Measurements from ENCODE around the gene ST6GALNAC3.
"Not testable (repeated sequence)": the region's sequence is repeated elsewhere in the genome, so short reads cannot be mapped to it uniquely, and the experiment has no call there.

Gene ST6GALNAC3

DNA sequence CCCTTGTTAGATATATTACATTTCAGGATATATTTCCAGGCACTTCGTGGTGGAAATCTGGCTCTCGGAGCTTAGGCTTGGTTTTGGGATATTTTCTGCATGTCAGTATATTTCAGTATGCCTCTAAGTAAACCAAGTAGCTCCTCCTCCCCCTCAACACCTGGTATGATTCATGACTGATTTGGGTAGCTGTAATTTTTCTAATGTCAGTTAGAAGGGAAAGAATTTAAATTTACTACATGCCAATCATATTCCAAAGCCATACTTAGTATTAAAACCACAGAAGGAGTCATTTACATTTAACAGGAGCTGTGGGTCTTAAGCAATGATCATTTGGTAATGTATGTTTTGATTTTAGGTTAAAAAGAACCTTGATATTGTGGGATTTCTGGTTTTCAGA is 40.6 kb downstream of the ST6GALNAC3 start:
- H3K4me1 ChIP-seq (ENCODE audit: control insufficient read depth, low read length) = no peaks in the 10 kb centered on the region
- no peak overlapping the region for H3K4me2 ChIP-seq (ENCODE audit: low read length)
- no peaks in the 10 kb centered on the region for H3K9me2 ChIP-seq (replicated peaks; ENCODE audit: control insufficient read depth, low read length)
- H3F3A ChIP-seq (ENCODE audit: control insufficient read depth, insufficient read depth) = no peaks in the 10 kb centered on the region
- TF ChIP-seq, protein P1, sequence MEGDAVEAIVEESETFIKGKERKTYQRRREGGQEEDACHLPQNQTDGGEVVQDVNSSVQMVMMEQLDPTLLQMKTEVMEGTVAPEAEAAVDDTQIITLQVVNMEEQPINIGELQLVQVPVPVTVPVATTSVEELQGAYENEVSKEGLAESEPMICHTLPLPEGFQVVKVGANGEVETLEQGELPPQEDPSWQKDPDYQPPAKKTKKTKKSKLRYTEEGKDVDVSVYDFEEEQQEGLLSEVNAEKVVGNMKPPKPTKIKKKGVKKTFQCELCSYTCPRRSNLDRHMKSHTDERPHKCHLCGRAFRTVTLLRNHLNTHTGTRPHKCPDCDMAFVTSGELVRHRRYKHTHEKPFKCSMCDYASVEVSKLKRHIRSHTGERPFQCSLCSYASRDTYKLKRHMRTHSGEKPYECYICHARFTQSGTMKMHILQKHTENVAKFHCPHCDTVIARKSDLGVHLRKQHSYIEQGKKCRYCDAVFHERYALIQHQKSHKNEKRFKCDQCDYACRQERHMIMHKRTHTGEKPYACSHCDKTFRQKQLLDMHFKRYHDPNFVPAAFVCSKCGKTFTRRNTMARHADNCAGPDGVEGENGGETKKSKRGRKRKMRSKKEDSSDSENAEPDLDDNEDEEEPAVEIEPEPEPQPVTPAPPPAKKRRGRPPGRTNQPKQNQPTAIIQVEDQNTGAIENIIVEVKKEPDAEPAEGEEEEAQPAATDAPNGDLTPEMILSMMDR (IDR thresholded peaks at IDR 0.05; ENCODE audit: low read depth, low read length, poor library complexity, severe bottlenecking) = no peak
- no peak for TF ChIP-seq EZH2phosphoT487 (IDR thresholded peaks at IDR 0.05; ENCODE audit: borderline replicate concordance, low read length)
- H3K4me3 ChIP-seq (ENCODE audit: low read length) = no peak overlapping the region
- no peaks in the 10 kb centered on the region for H4K20me1 ChIP-seq (ENCODE audit: control insufficient read depth, insufficient read depth, low read depth, low read length)
- no peak overlapping the region for H3K27ac ChIP-seq (ENCODE audit: low read depth, low read length)
- H3K9me3 ChIP-seq (ENCODE audit: control insufficient read depth, insufficient read depth, low read length) = no peaks in the 10 kb centered on the region
- no peaks in the 10 kb centered on the region for H3K27me3 ChIP-seq (ENCODE audit: control insufficient read depth, low read length)
- no peaks in the 10 kb centered on the region for H3K79me2 ChIP-seq (ENCODE audit: control insufficient read depth, low read length)
- H3K36me3 ChIP-seq (ENCODE audit: control insufficient read depth, low read length) = no peaks in the 10 kb centered on the region

DNA sequence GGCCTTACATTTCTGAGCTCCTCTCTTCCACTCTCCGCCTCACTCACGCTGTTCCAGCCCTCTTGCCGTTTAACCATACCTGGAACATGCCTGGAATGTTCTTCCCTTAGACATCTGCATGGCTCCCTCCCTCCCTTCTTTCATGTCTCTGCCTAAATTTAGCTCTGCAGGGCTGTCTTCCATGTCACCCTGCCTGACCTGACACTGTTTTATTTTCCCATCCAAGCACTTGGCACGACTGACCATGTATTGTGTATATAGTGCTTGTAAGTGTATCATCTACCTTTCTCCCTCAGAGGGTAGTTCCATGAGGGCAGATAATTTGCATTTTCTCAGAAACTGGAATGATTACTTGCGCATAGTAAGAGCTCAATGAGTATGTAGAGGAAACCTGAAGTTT is 47.3 kb downstream of the ST6GALNAC3 start:
- H3K79me2 ChIP-seq (ENCODE audit: control insufficient read depth, low read length) = no peaks in the 10 kb centered on the region
- H3K27me3 ChIP-seq (ENCODE audit: control insufficient read depth, low read length) = no peaks in the 10 kb centered on the region
- H4K20me1 ChIP-seq (ENCODE audit: control insufficient read depth, insufficient read depth, low read depth, low read length) = no peaks in the 10 kb centered on the region
- no peaks in the 10 kb centered on the region for H3K36me3 ChIP-seq (ENCODE audit: control insufficient read depth, low read length)
- no peaks in the 10 kb centered on the region for H3F3A ChIP-seq (ENCODE audit: control insufficient read depth, insufficient read depth)
- no peaks in the 10 kb centered on the region for H3K4me1 ChIP-seq (ENCODE audit: control insufficient read depth, low read length)
- no peaks in the 10 kb centered on the region for H3K9me3 ChIP-seq (ENCODE audit: control insufficient read depth, insufficient read depth, low read length)
- TF ChIP-seq EZH2phosphoT487 (IDR thresholded peaks at IDR 0.05; ENCODE audit: borderline replicate concordance, low read length) = no peak
- TF ChIP-seq, protein P1 (IDR thresholded peaks at IDR 0.05; ENCODE audit: low read depth, low read length, poor library complexity, severe bottlenecking) = no peak
- no peak overlapping the region for H3K4me3 ChIP-seq (ENCODE audit: low read length)
- no peaks in the 10 kb centered on the region for H3K9me2 ChIP-seq (replicated peaks; ENCODE audit: control insufficient read depth, low read length)
- no peak overlapping the region for H3K27ac ChIP-seq (ENCODE audit: low read depth, low read length)
- H3K4me2 ChIP-seq (ENCODE audit: low read length) = no peak overlapping the region

DNA sequence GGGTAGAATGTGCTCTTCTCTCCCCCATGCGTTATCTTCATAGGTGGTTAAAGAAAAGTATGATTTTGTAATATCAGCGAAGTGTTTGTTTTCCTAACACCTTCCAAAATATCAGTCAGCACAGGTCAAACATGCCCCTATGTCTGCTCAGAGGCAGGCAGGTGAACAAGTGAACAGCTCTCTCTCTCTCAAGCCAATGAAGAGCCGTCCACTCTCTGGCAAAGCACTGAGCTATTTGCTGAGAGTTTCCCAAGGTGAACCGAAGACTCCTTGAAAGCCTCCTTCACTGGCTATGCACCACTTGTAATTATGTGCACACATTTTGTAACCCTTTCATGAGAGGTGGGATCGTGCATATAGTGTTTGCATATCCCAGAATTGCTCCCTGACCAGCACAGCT is 47.7 kb downstream of the ST6GALNAC3 start:
- Histone ChIP-seq H3K36me3 (ENCODE audit: control insufficient read depth, low read length) (no peaks in the 10 kb centered on the region), H3K4me3 (ENCODE audit: low read length) (no peak overlapping the region), H3K9me3 (ENCODE audit: control insufficient read depth, insufficient read depth, low read length) (no peaks in the 10 kb centered on the region), H3K9me2 (replicated peaks; ENCODE audit: control insufficient read depth, low read length) (no peaks in the 10 kb centered on the region), H4K20me1 (ENCODE audit: control insufficient read depth, insufficient read depth, low read depth, low read length) (no peaks in the 10 kb centered on the region), H3K4me1 (ENCODE audit: control insufficient read depth, low read length) (no peaks in the 10 kb centered on the region), H3K27ac (ENCODE audit: low read depth, low read length) (no peak overlapping the region), H3K27me3 (ENCODE audit: control insufficient read depth, low read length) (no peaks in the 10 kb centered on the region), H3K4me2 (ENCODE audit: low read length) (no peak overlapping the region), H3K79me2 (ENCODE audit: control insufficient read depth, low read length) (no peaks in the 10 kb centered on the region), H3F3A (ENCODE audit: control insufficient read depth, insufficient read depth) (no peaks in the 10 kb centered on the region)
- TF ChIP-seq, protein P1 (IDR thresholded peaks at IDR 0.05; ENCODE audit: low read depth, low read length, poor library complexity, severe bottlenecking) = no peak
- TF ChIP-seq EZH2phosphoT487 (IDR thresholded peaks at IDR 0.05; ENCODE audit: borderline replicate concordance, low read length) = no peak

DNA sequence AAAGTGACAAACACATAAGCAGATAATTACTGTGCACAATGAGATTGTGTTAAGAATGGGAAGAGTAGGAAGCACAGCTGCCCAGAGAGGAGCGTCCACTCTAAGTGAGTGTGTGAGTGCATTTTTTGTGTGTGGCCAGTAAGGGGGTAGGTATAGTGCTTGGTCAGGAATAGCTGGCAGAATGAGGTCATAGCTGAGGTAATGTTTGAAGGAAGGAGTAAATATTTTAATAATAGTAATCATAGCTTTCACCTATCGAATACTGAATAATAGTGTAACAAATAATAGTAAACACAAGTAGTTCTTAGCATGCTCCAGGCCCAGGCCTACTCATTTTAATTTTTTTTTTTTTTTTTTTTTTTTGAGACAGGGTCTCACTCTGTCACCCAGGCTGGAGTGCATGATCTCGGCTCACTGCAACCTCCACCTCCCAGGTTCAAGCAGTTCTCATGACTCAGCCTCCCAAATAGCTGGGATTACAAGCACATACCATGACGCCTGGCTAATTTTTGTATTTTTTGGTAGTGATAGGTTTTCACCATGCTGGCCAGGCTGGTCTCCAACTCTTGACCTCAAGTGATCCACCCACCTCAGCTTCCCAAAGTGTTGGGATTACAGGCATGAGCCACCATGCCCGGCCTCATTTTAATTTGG is 49.0 kb downstream of the ST6GALNAC3 start:
- not testable (repeated sequence) for H3K4me1 ChIP-seq (ENCODE audit: control insufficient read depth, low read length); H3K9me2 ChIP-seq (replicated peaks; ENCODE audit: control insufficient read depth, low read length); H3K79me2 ChIP-seq (ENCODE audit: control insufficient read depth, low read length); H3F3A ChIP-seq (ENCODE audit: control insufficient read depth, insufficient read depth); H3K36me3 ChIP-seq (ENCODE audit: control insufficient read depth, low read length); H3K27me3 ChIP-seq (ENCODE audit: control insufficient read depth, low read length); H3K4me2 ChIP-seq (ENCODE audit: low read length); H3K27ac ChIP-seq (ENCODE audit: low read depth, low read length); H3K9me3 ChIP-seq (ENCODE audit: control insufficient read depth, insufficient read depth, low read length); H4K20me1 ChIP-seq (ENCODE audit: control insufficient read depth, insufficient read depth, low read depth, low read length); H3K4me3 ChIP-seq (ENCODE audit: low read length)
